GM21515 (cell line): ENCODE results near the gene NR5A1.

Experiments
- ATAC-seq: cut with Tn5 transposase; IDR thresholded peaks from one replicate; pipeline ENCODE4 v1.9.1; 2021; ENCODE audit not compliant: unreplicated experiment

NR5A1 gene

DNA sequence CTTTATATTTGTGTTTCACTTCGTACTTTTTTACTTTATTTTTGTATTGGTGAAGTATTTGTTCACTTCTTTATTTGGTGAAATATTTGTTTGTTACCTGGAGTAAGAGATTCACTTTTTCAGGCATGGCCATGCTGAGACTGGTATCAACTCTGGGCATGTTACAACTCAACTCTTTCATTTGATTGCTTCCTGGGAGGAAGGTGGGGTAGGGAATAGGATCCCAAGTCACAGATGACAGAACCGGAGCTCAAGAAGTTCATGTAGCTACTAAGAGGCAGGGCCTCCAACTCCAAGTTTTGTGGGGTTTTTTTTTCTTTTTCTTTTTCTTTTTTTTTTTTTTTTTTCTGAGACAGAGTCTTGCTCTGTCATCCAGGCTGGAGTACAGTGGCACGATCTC is 63.0 kb downstream of the NR5A1 start:
- ATAC-seq, result no peak

DNA sequence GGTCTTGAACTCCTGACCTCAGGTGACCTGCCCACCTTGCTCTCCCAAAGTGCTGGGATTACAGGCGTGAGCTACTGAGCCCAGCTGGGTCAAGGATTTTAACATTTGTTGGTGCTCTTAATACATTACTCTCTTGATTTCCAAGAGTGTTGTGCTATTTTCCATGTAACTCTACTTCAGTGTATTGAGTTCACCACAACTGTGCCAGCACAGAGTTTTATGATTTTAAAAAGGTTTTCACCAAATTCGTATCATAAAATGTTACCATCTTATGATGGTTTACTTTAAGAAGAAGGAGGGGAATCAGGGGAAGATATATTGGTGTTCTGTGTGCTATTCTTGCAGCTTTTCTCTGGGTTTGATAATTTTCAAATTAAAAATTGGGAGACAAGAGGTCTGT is 63.6 kb downstream of the NR5A1 start:
- ATAC-seq, result no peak

DNA sequence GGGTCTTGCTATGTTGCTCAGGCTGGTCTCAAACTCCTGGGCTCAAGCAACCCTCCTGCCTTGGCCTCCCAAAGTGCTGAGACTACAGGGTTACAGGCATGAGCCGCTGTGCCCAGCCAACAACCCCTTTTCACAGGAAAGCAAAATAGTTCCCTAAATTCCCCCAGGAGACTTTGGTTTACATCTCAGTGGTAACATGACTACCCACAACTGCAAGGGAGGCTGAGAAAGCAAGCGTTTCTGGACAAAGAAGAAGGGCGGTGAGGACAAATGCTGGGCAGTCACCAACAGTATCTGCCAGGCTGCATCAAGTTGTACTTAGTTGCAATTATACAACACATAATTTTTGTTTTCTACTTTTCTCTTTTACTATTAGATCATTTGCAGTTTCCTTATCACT is 64.4 kb downstream of the NR5A1 start:
- ATAC-seq, result no peak

DNA sequence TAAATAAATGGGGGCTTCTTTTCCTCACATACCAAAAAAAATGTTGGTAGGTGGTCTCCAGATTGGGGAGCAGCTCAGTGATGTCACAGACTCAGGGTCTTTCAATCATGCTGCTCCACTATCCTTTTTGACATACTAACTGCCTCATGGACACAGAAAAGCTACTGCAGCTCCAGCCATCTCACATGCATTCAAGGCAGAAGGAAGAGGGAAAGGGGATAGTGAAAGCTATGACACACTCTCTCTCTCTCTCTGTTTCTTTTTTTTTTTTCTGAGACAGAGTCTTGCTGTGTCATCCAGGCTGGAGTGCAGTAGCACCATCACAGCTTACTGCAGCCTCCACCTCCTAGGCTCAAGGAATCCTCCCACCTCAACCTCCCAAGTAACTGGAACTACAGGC is 64.8 kb downstream of the NR5A1 start:
- no peak for ATAC-seq

- ATAC-seq, result no peak
Measured at GRCh38 chr9:124441291-124441690, 65.9 kb downstream of the NR5A1 start.

GRCh38 chr9:124440786-124441185 is 66.4 kb downstream of the NR5A1 start:
- ATAC-seq, result no peak

- ATAC-seq, result no peak
Measured at GRCh38 chr9:124439686-124440243, 67.4 kb downstream of the NR5A1 start.

DNA sequence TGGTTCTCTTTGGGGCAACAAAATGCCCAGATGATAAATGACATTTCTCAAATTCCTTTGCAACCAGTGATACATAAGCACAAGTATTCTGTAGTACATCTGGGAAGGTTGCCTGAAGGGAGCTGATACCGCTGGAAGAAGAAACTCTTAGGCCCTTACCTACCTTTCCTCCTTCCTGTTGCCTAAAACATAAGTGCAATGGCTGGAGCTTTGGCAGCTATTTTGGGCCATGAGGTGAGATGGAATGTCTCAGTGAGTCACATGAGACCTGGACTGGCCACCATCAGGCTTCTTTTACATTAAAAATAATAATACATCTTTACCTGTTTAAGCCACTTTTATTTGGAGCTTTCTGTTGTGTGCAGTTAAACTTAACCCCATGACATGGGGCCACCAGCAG is 68.1 kb downstream of the NR5A1 start:
- no peak for ATAC-seq

DNA sequence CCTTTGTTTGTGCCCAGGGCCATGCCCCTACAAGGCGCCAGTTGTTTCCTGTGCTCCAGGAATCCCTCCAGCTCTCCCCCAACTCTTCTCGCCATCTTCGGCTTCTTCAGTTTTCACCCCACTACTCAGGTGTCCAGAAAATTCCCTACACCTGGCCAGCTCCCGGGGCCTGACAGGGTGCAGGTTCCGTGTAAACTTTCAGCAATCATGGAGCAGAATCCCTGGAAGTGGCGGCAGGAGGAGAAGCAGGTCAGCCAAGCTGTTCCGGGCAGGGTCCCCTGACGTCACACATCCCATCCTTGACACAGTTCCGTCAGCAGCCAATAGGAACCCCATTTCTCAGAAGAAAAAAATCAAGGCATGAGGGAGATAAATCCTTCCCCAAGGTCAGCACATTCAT is 69.1 kb downstream of the NR5A1 start:
- no peak for ATAC-seq

DNA sequence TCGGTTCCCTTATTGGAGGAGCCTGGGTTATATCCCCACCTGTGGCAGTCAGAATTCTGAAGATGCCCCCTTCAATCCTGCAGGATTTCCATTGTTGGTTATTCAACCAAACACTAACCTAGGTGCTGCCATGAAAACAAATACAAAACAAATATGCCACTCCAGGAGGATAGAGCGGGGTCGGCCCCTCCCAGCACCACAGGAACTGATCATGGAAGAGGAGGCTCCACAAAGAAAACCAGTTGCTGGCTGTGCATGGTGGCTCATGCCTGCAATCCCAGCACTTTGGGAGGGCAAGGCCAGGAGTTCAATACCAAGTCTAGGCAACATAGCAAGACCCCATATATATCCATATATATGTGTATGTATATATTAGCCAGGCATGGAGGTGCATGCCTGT is 70.1 kb downstream of the NR5A1 start:
- ATAC-seq, result no peak

GRCh38 chr9:124436320-124436719 is 70.9 kb downstream of the NR5A1 start:
- ATAC-seq, result no peak
